SW480 (cell line): Measurements from ENCODE around the gene FLVCR1.
"Not testable (repeated sequence)": the region's sequence is repeated elsewhere in the genome, so short reads cannot be mapped to it uniquely, and the experiment has no call there.

Experiments used
- DNase-seq: peaks from one replicate; pipeline ENCODE4 v3.0.0-alpha.2; 2016; ENCODE audit warnings: low spot score

Gene FLVCR1

DNA sequence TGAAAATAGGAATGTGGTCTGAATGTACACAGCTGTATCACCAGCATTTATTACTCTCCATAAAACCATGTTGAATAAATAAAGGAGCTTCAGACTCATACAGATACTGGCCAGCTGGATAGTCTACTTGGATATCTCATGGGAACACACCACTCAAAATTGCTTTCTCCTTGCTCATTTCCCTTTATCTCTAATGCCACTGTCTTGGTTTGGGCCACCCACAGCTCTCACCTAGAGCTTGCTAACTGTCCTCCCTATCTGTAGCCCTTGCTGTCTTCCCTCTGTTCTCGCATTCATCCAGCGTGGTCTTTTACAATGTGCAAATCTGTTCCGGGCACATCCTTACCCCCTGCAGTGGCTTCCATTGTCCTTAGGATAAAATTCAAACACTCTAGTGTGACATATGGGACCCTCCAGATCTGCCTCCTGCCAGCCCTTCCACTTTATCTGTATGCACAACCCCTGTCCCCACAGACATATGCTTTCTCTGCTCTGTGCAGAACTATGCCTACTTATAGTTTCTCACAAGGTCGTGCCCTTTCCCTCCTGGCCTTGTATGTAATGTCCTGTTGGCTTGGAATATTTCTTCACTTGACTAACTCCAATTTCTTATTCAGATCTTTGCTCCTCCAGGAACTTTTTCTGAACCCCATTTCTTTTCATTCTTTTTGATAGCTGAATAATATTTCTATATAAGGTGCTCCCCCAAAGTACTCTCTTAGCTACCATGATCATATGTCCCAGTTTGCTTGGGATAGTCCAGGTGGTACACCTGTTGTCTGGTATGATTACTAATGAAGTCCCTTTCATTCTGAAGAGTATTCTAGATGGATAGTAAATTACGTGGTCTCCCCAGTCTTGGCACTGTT, 2.9 kb downstream of the FLVCR1 start:
- DNase-seq = peak; percentile 8

DNA sequence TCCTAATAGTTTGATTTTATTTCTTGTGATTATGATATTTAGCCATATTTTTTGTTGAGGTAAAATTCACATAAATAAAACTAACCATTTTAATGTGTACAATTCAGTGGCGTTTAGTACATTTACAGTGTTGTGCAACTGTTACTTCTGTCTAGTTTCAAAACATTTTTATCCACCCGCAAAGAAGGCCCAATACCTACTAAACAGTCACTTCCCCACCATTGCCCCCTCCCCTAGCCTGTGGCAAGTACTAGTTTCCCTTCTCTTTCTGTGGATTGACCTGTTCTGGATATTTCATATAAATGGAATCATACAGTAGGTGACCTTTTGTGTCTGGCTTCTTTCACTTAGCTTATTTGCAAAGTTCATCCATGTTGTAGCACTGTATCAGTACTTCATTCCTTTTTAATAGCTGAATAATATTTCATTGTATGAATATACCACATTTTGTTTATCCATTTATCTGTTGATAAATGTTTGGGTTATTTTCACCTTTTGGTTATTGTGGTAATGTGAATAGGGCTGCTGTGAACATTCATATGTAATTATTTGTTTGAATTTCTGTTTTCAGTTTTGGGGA, 4.1 kb downstream of the FLVCR1 start:
- no peak for DNase-seq

DNA sequence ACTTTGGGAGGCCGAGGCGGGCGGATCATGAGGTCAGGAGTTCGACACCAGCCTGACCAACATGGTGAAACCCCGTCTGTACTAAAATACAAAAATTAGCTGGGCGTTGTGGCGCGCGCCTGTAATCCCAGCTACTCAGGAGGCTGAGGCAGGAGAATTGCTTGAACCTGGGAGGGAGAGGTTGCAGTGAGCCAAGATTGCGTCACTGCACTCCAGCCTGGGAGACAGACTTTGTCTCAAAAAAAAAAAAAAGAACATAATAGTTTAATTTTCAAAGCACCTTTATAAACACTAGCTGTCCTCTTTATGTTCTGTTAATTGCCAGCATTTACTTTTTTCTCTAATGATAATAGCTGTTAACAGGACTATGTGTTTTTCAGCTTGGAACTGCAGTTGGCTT, 5.3 kb downstream of the FLVCR1 start:
- DNase-seq = not testable (repeated sequence)

DNA sequence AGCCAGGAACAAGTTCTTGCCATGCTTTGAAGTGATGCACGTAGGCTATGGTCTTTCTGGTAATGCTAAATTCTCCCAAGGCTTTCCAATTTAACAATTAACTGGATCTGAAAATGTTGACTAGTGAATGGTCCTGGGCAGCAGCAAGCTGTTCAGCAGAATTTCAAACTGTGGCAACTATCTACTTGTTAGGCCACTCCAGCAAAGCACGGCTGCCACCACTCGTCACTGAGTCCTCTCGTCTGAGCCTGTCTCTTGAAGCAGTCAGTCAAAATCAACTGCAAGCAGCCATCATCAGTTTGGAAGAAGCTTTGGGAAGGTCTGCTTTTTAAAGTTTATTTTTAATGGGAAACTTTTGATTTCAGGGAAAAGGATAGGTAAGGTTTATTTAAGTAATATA, 6.1 kb downstream of the FLVCR1 start:
- no peak for DNase-seq

DNA sequence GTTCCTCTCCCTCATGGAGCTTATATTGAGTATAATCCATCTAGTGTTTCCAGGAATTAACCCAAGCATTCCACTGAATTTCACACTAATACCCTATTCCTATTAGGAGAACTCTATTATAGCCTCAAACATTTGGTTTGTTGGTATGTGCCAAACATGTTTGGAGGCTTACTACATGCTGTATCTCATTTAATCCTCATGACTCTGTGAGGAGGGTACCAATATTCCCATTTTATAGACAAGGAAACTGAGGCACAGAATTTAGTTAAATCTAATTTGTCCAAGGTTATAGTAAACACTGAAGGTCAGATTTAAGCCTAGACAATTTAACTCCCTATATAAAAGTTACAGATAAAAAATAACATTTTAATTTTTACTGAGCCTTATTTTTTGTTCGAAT, 9.1 kb downstream of the FLVCR1 start:
- no peak for DNase-seq

DNA sequence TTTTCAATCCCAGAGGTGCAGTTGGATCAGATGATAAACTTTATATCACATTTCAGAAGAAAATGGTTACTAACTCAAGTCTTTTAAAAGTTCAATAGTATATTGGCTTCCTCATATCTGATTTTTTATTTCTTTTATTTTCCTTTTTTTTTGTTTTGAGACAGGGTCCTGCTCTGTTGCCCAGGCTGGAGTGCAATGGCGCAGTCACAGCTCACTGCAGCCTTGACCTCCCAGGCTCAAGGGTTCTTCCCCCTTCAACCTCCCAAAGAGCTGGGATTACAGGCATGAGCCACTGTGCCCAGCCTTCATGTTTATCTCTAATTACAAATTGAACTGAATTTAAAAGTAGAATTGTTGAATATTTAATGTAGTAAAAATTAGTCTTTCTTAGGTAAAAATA, 13.9 kb downstream of the FLVCR1 start:
- DNase-seq = no peak

DNA sequence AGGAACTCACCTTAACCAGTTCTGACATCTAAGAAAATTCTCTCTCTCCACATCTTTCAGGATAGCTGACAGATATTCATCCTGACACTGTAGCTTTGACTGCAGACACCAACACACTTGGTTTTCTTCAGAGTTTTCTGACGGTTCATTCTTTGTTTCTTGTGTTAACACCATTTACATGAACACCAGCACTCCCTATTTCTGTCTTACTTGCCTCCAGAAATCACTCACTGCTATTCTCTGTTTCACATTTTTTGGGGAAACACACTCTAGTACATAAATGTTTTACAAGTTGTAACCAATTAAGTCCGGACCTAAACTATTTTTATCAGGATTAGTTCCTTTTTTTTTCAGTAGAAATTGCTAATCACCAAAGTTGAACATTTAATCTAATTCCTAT, 15.4 kb downstream of the FLVCR1 start:
- no peak for DNase-seq

DNA sequence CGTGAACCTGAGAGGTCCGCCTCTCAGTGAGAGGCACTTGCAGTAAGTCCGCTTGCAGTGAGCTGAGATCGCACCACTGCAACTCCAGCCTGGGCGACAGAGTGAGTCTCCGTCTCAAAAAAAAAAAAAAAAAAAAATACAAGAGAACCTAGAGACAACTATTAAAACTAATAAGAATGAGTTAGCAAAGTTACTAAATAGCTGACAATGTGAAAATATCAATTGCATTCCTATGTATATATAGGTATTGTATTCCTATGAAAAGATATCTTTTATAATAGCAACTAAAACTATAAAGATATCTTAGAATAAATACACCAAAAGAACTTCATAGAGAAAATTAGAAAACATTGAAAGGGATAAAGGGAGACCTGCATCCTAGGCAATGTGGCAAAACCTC, 20.3 kb downstream of the FLVCR1 start:
- DNase-seq = no peak

DNA sequence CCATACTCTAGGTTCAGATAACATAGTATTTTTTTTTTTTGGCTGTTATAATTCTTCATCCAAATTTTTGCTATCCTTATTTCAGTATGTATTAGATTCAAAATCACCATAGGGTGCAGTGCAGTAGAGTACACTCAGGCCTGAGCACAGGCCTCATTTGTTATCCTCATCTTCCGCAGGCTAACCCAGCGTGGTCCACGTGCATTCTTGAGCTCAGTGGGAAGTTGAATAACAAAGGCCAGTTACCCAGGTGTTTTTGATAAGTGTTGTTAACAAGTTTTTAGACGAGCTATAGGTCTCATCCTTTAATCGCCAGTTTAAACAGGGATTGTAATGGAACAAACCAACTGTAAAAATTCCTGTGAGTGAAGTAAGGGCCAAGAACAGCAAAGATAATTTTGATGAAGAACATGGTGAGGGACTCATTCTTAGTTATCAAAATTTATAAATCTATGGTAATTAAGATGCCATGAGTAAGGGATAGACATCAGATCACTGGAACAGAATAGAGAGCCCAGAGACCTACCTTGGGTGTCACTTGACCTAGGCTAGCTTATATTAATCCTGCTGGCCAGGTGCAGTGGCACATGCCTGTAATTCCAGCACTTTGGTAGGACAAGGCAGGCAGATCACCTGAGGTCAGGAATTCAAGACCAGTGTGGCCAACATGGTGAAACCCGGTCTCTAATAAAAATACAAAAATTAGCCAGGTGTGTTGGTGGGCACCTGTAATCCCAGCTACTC, 22.0 kb downstream of the FLVCR1 start:
- no peak for DNase-seq

DNA sequence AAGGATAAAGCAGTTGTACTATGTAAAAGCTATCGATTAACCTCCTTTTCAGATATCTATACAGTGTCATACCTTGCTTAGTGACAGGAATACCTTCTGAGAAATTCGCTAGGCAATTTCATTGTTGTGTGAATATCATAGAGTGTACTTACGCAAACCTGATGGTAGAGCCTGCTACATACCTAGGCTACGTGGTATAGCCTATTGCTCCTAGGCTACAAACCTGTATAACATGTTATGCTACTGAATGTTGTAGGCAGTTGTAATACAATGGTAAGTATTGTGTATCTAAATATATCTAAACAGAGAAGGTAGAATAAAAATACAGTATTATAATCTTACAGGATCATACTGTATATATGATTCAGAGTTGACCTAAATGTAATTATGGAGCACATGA, 26.5 kb downstream of the FLVCR1 start:
- DNase-seq = no peak

DNA sequence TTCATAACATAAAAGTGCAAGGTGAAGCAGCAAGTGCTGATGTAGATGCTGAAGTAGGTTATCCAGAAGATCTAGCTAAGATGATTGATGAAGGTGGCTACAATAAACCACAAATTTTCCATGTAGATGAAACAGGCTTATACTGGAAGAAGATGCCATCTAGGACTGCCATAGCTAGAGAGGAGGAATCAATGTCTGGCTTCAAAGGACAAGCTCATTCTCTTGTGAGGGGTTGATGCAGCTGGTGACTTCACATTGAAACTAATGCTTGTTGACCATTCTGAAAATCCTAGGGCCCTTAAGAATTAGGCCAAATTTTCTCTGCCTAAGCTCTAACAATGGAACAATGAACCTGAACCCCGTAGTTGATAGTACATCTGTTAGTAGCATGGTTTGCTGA, 34.0 kb downstream of the FLVCR1 start:
- no peak for DNase-seq

DNA sequence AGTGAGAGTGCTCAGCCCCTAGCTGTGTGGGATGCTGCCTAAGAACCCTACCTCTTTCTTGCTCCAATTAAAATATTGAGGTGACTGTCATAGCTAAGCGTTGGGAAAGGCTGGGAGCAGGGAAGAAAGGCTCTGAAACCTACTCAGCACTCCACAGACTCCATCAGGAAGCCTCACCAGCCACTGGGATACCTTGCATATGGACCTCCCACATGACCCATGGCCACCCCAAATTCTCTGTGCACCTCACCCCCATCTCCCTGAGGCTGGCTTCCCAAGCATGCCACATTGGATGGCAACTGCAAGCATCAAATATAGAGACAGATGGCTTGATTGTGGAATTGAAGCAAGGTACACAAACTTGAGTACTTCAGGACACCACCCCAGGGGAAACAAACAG, 41.8 kb downstream of the FLVCR1 start:
- DNase-seq = no peak

DNA sequence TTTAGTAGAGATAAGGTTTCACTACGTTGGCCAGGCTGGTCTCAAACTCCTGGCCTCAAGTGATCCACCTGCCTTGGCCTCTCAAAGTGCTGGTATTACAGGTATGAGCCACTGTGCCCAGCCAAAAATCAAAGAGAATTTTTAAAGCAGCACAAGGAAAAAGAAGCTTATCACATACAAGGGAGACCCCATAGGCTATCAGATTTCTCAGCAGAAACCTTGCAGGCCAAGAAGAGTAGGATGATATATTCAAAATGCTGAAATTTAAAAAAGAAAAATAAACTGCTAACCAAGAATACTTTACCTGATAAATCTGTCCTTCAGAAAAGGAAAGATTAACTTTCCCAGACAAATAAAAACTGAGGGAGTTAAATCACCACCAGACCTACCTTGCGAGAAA, 43.2 kb downstream of the FLVCR1 start:
- no peak for DNase-seq

DNA sequence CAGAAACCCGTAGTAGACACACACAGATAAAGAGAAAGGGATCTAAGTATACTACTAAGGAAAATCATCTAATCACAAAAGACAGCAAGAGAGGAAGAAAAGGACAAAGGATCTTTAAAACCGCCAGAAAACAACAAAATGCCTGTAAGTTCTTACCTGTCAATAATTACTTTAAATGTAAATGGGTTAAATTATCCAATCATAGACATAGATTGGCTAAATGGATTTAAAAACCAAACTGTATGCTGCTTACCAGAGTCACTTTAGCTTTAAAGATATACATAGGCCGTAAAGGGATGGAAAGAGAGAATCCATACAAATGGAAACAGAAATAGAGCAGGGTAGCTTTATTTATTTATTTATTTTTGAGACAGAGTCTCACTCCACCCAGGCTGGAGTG, 44.0 kb downstream of the FLVCR1 start:
- DNase-seq = no peak

DNA sequence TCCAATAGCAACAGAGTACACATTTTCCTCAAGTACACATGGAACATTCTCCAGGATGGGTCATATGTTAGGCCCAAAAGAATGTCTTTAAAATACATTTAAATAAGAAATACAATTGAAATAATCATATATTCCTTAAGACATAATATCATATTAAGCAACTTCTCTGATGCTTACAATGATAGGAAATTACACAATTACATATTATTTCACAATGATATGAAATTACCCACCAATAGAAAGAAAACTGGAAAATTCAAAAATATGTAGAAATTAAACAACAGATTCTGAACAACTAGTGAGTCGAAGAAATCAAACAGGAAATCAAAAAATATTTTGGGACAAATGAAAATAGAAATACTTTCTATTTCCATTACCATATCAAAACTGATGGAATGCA, 45.6 kb downstream of the FLVCR1 start:
- no peak for DNase-seq

DNA sequence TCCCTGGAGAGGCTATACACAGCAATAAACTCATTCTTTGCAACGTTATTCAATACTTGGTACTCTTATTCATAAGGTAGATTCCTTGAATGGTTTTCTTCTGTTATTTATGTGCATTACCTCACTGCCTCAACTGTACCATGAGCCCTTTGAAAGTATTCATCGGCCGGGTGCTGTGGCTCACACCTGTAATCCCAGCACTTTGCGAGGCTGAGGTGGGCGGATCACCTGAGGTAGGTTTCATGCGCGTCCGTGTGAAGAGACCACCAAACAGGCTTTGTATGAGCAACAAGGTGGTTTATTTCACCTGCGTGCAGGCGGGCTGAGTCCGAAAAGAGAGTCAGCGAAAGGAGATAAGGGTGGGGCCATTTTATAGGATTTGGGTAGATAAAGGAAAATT, 50.0 kb downstream of the FLVCR1 start:
- not testable (repeated sequence) for DNase-seq

DNA sequence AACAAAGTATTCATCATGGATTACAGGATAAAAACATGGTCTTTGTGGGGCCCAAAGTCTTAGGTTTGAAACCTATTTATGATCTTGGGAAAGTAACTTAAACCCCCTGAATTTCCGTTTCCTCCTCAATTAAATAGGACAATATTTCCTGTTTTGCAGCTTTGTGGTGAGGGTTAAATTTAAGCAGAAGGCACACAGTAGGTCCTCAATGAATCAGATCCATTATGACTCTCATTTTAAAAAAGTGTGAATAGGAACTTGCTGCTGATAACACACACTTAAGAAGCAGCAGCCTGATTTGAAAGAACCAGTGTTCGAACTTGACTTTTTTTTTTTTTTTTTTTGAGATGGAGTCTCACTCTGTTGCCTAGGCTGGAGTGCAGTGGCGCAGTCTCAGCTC, 50.9 kb downstream of the FLVCR1 start:
- DNase-seq = no peak

DNA sequence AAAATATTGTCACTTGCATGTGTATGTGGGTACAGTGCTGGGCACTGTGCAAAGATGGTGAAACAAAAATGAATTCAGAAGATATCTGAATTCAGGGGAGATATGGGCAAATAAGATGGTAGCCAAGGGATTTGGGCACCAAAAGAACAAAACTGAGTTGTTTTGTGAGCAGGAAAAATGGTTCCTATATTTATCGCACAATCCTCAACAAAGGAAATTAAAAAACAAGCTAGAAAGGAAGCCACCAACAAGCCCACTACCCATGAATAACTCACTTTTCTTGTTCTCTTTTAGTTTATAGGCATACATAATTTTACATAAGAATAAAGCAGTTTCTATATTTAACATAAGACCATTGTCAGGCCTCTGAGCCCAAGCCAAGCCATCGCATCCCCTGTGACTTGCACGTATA, 51.6 kb downstream of the FLVCR1 start:
- DNase-seq = no peak

DNA sequence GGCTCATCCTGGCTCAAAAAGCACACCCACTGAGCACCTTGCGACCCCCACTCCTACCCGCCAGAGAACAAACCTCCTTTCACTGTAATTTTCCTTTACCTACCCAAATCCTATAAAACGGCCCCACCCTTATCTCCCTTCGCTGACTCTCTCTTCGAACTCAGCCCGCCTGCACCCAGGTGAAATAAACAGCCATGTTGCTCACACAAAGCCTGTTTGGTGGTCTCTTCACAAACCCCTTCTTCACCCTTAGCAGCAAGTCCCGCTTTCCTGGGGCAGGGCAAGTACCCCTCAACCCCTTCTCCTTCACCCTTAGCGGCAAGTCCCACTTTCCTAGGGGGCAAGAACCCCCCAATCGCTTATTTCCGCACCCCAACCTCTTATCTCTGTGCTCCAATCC, 52.1 kb downstream of the FLVCR1 start:
- DNase-seq = not testable (repeated sequence)

DNA sequence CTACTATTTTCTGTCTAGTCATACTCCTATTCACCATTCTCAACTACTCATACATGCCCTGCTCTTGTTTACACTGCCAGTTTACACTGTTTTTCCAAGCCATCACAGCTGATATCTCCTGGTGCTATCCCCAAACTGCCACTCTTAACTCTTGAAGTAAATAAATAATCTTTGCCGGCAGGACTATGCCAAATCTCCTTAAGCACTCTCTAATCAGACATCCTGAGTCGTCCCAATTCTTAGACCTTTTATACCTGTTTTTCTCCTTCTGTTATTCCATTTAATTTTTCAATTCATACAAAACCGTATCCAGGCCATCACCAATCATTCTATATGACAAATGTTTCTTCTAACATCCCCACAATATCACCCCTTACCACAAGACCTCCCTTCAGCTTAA, 55.6 kb downstream of the FLVCR1 start:
- DNase-seq = not testable (repeated sequence)

DNA sequence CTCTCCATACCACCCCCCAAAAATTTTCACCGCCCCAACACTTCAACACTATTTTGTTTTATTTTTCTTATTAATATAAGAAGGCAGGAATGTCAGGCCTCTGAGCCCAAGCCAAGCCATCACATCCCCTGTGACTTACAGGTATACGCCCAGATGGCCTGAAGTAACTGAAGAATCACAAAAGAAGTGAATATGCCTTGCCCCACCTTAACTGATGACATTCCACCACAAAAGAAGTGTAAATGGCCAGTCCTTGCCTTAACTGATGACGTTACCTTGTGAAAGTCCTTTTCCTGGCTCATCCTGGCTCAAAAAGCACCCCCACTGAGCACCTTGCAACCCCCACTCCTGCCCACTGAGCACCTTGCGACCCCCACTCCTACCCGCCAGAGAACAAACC, 56.0 kb downstream of the FLVCR1 start:
- not testable (repeated sequence) for DNase-seq

DNA sequence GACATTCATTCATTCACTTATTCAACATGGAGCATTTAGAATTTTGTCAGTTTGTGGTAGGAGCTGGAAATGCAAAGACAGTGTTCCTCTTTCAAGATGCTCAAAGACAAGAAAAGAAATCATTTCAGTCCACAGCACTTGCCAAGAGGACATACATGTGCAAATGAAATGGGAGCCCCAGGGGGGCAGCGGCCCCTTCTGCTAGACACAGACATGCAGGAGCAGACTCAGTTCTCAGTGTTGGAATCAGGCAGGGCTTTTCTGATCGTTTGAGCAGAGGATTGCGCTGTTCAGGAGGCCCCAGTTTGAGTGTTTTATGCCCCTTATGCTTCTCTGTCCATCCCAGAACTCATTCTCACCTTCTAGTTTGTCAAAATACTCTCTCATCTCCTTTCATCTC, 56.7 kb downstream of the FLVCR1 start:
- DNase-seq = no peak
